Neural cell (in vitro differentiated cells): ENCODE results near the gene PIK3IP1.

Source experiments
- EP300 ChIP-seq: fragments of 450-650 bp; conservative IDR thresholded peaks from 2 replicates; pipeline ENCODE4 v1.6.1; 2014; ENCODE audit warnings: antibody characterized with exemption, mild to moderate bottlenecking, moderate library complexity; ENCODE audit not compliant: poor library complexity, severe bottlenecking
- EZH2 ChIP-seq: fragments of 200-600, 300-800 bp; shearing (Covaris generic), sonication (generic); IDR thresholded peaks from 2 replicates; pipeline ENCODE4 v1.6.1; 2014; ENCODE audit warnings: antibody characterized with exemption, low read length, borderline replicate concordance, mild to moderate bottlenecking; ENCODE audit not compliant: insufficient read depth, poor library complexity, severe bottlenecking
- POLR2AphosphoS5 ChIP-seq: IDR thresholded peaks from 2 replicates; pipeline ENCODE4 v1.6.1; 2012
- RAD21 ChIP-seq: fragments of 450-650 bp; conservative IDR thresholded peaks from 2 replicates; pipeline ENCODE4 v1.6.1; 2014; ENCODE audit warnings: antibody characterized with exemption, mild to moderate bottlenecking, moderate library complexity
- TAF1 ChIP-seq: IDR thresholded peaks from 2 replicates; pipeline ENCODE4 v1.6.1; 2012; ENCODE audit warnings: low read depth
- TF ChIP-seq, protein P1 (sequence below): fragments of 450-650 bp; IDR thresholded peaks from 2 replicates; pipeline ENCODE4 v1.5.1; 2014; ENCODE audit warnings: antibody characterized with exemption, mild to moderate bottlenecking, moderate library complexity; ENCODE audit not compliant: poor library complexity, severe bottlenecking

DNA sequence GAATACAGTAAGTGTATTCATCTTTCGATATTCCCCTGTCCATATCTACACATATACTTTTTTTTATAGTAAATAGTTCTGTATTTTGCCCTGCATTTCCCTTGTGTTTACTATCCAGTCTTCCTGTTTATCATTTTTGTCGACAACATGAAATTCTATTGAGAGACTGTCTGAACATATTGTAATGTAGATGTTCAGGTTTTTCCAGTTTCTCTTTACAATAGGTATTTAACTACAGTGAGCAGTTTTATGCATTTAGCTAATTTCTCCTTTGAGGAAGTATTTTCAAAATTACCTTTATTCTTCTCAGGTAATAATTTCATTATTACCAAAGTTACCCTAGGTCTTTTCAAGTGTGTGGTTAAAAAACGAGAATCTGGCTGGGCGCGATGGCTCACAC, 16.7 kb downstream of the PIK3IP1 start:
- TF ChIP-seq, protein P1, sequence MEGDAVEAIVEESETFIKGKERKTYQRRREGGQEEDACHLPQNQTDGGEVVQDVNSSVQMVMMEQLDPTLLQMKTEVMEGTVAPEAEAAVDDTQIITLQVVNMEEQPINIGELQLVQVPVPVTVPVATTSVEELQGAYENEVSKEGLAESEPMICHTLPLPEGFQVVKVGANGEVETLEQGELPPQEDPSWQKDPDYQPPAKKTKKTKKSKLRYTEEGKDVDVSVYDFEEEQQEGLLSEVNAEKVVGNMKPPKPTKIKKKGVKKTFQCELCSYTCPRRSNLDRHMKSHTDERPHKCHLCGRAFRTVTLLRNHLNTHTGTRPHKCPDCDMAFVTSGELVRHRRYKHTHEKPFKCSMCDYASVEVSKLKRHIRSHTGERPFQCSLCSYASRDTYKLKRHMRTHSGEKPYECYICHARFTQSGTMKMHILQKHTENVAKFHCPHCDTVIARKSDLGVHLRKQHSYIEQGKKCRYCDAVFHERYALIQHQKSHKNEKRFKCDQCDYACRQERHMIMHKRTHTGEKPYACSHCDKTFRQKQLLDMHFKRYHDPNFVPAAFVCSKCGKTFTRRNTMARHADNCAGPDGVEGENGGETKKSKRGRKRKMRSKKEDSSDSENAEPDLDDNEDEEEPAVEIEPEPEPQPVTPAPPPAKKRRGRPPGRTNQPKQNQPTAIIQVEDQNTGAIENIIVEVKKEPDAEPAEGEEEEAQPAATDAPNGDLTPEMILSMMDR: no peak
- no peak for TF ChIP-seq RAD21
- no peak for TF ChIP-seq POLR2AphosphoS5
- TF ChIP-seq TAF1: no peak
- no peak for TF ChIP-seq EP300
- TF ChIP-seq EZH2: no peak
